GM20431 (cell line): ENCODE measurements around the gene MGMT.

ENCODE experiments used
- in situ Hi-C: fragments of 300-500 bp; cut with MseI, MboI; formaldehyde crosslinking; loops from one replicate; pipeline ENCODE4 v1.15.0; 2020; ENCODE audit warnings: low sequenced_read_pairs; ENCODE audit not compliant: unreplicated experiment

MGMT gene

DNA sequence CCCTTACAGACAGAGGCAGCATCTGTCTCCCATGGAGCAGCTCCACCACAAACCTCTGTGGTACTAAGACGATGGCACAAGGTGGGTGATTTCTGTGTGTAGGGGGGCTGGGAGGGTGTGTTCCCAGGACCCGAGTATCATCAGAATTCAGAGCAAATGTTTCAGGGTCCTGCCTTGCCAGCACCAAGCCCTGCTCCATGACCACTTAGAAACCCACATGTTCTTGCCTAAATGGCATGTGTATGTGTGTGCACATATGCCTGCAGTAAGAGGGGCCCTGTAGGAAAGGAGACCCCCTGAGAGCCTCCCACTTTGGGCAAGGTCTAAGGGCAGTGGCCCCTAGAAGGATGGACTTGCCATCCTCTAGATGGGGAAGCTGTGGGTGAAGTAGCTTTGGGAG is 17.1 kb upstream of the MGMT start:
- in situ Hi-C loops, result no loop called here

DNA sequence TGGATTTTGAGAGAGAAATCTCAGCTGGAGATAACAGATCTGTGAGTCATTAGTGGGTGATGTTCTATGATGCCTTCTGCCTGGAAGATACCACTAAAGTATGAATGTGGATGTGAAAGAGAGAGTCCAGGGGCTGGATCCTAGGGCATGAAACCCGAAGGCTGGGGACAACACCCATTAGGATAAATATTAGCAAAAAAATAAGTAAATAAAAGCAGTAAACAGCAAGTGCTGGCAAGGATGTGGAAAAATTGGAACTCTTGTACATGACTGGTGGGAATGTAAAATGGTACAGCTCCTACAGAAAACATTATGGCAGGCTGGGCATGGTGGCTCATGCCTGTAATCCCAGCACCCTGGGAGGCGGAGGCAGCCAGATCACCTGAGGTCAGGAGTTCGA is 16.6 kb upstream of the MGMT start:
- in situ Hi-C loops, result no loop called here

DNA sequence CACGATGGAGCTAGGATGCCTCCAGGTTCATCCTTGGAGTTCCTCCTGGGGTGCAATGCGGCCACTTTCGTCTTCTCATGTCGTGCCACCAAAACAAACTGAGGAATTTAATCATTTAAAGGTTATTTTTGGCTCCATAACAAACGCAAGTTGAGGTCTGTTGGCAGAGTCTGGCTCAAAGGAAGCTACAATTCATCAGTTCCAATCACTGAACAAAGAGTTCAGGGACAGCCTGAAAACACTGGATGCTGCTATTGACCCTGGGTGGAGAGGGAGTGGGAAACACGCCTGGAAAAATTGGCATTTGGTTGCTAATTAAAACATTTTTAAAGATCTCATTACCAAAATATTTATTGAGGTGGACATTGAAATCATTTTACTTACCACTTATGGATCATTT is 11.4 kb upstream of the MGMT start:
- in situ Hi-C loops, result no loop called here

DNA sequence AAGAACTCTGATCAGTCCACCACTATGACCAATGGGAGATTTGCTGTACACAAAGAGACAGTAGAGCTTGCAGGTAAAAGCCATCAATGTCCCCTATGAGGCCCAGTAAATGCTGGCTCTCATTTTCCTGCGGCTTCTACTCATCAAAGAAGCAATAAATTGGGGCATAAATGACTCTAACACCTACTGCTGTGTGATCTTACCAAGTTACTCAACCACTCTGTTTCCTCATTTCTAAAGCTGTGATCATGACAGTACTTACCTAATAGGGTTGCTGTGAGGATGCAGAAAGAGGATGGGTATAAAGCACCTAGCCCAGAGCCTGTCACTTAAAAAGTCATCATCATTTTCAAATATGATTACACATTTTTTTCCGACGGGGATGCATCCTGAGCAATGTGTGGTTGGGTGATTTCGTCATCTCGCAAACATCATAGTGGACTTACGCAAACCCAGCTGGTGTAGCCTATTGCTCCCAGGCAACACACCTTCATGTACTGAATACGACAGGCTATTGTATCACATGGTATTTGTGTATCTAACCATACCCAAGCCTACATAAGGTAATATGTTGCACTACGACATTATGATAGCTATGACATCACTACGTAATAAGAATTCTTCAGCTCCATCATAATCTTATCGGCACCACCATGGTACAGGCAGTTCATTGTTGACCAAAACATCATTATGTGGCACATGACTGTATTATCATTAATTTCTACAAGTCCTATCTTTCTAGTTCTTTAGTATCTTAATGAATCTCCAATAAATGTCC is 7.1 kb upstream of the MGMT start:
- in situ Hi-C loops, result no loop called here

DNA sequence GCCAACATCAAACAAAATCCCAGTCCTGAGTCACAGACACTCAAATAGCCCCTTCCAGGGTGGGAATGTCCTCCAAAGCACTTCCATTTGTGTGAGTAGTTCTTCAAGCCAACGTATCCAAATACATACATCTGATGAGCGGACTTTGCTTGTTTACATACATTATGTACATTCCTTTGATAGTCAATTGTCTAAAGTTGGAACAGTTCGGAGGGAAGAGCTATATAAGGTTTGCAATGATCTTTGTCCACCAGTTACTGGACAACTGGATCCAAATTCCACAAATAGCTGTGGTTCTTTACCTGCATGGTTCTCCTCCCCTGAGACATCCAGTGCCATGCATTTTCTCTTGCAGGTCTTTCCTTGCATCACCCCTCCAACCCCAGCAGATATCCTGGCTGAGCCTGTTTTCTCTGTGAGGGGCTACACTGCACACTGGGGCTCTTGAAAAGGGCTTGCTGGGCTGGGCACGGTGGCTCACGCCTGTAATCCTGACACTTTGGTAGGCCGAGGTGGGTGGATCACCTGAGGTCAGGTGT is 4.7 kb upstream of the MGMT start:
- in situ Hi-C loops, result no loop called here

DNA sequence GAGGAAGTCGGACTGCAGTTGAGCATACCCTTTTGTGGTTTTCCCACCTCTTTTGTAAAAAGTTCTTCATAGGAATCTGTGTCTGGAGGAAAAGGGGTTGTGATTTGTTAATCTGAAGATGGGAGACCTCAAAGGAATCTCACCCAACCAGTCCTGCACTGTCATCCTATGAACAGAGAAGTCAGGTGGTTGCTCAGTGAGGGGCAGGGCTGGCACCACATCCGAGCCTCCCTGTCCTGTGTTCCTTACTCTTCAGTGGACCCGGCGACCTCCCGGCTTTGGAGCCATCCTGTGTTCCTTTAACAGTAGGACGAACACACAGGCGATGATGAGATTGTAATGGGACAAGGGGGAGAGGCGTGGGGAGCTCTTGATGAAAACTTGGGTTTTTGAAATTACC is 2.8 kb upstream of the MGMT start:
- in situ Hi-C loops, result no loop called here

DNA sequence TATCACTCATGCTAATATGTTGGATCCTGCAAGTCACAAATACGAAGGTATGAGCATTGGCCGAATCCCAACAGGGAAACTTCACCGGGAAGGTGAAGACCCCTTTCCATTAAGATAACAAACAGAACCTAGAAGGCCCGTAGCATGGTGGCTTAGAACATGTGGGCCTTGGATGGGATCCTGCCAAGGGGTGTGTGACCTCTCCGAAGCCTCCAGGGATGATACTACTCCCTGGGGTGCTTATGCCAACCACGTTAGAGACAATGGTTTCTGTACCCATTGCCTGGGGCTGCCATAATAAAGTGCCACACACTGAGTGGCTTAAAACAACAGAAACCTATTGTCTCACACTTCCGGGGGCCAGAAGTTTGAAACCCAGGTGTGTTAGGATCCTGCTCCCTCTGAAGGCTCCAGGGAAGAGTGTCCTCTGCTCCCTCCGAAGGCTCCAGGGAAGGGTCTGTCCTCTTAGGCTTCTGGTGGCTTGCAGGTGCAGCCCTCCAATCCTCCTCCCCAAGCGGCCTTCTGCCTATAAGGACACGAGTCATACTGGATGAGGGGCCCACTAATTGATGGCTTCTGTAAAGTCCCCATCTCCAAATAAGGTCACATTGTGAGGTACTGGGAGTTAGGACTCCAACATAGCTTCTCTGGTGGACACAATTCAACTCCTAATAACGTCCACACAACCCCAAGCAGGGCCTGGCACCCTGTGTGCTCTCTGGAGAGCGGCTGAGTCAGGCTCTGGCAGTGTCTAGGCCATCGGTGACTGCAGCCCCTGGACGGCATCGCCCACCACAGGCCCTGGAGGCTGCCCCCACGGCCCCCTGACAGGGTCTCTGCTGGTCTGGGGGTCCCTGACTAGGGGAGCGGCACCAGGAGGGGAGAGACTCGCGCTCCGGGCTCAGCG is 992 bp upstream of the MGMT start:
- in situ Hi-C loops, result no loop called here

DNA sequence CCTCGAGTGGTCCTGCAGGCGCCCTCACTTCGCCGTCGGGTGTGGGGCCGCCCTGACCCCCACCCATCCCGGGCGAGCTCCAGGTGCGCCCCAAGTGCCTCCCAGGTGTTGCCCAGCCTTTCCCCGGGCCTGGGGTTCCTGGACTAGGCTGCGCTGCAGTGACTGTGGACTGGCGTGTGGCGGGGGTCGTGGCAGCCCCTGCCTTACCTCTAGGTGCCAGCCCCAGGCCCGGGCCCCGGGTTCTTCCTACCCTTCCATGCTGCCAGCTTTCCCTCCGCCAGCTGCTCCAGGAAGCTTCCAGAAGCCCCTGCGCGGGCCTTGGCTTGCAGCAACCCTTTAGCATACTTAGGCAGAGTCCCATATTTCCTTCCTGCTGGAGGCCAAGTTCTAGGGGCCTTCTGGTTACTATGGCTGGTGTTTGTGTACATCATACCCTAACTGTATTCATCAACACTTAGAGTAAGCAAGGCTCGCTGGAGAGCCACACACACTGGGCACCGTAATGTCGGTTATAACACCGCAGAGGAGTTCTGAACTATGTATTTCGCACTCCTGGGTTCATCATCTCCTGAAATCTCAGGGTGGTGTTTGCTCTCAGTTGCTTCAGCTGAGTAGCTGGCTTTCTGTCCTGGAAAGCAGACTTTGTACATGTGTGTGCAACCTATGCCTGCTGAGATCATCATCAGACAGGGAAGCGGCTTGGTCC is 471 bp downstream of the MGMT start:
- in situ Hi-C loops, result no loop called here

DNA sequence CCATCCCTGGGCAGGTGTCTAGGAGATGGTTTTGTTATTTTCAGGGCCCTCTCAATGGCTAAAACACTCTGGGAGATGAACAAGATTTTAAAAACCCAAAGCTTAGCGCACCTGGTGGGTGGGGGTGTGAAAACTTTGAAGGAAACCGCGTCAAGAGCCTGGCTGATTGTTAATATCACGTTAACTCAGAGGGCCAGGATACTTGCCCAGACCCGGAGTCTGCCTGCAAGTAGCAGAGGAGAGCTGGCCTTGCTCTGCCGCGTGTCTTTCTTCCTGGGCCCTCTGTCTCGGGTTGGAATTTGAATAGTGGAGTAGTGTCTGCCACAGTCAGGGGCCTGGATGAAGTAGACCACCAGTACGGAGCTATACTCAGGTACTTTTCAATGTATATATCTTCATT is 1.1 kb downstream of the MGMT start:
- in situ Hi-C loops, result no loop called here

DNA sequence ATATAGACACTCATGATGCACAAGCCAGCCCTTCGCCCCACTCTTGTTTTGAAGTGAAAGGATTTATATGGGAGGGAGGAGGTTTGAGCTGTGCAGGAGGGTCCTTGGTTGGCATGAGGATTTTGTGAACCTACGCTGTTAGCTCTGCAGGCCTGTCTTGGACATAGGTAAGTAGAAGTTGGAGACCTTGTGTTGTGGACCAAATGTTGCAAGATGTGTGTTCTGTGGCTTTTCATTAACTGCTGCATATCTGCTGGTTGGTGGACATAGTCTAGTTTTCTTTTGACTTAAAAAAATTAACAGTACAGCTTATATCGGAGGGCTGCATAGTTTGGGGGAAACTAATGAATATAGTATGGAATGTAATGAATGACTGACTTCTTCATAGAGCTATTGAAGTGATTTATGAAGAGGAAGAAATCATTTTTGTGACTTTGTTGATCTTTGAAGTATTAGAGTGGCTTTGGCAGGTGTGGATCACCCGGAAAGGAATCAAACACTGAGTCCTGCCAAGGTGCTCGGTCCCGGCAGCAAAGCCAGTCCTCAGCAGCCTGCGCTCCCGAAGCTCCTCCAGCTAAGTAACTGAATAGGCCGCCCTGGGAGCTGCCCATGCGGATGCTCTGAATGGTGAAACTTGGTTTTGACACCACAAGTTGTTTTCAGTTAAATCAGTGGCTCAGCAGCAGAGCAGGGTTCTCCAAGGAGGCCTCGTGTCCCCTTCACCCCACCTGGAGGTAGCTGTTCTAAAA is 3.2 kb downstream of the MGMT start:
- in situ Hi-C loops, result no loop called here

DNA sequence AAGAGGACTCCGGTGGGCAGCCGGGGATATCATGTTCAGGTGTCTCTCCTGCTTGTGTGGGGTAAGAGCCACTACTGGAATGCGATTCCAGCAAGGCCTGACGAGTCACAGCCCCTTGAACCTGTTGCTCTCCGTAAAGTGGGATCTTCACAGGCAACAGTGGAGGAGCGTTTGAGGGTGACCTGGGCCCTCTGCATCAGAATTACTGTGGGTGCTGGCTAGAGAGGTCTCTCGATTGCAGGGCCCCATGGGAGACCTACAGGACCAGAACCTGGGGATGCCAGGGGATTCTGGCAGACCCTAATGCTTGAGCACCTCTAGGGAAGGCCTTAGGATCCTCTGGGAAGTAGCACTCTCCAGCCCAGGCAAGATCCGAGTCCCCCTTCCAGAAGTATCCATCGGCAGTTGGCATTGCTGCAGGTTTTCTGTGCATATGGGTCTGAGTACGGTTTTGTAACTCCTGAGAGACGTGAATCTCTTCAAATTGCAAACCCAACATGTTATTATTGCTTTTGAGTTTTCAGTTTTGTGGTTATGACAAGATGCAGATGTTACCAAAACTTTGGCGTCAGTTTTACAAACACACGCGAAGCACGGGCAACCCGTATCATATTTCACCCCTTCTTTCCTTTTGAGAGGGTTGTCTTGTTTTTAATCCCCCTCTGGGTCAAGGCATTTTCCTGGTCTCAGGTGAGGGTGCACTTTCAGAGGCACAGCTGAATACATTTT is 4.6 kb downstream of the MGMT start:
- in situ Hi-C loops, result no loop called here

DNA sequence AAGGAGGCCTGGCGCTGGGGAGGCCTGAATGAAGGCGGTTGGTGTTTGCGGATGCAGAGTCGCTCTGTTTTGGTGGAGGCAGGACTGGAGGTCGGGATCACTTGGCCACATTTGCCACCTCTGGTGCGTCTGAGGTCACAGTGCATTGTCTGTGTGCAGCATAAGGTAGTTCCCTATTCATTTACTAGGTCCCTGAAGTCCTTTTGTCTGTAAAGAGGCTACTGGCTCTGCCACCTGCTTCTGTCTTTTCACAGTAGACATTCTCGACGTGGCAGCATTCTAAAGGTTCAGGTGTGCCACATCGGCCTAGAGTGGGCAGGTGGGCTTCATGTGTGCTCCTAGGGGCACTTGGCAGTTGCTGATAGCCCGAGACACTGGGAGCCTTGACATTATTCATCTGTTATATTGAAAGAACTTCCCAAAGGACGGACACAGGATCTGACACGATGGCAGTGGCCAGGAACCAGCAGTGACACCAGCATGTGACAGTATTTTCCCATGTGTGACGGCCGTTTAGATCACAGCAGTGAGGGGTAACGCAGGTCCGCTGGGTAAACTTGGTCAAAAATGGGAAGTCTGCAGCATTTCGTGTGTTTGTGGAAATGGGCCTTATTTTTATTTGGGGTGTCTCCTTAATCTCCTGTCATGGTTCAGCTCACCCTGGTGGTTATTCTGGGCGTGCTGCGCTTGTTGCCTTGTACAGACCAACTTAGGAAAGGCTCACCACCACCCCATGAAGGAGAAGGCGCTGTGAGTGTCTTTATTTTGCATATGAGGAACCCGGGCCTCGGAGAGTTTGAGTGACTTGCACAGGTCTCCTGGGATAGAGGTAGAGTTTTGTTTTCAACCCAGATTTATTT is 5.9 kb downstream of the MGMT start:
- in situ Hi-C loops, result no loop called here

DNA sequence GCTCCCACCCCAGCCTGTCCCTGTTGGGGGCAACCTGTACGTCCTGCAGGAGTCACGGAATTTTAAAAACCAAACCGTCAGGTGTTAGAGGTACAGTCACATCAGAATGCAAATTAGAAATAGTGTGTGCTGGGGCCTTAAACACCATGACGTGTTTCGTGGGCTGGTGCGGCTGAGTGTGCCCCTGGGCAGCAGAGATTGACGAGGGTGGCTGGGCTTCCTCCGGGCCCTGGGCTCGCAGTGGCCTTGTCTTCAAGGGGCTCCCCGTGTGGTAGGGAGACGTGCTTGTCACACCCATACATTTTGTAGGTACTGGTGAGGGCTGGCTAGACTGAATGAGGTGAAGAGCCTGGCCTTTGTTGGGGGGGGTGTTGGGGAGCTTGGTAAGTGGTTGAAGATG is 7.6 kb downstream of the MGMT start:
- in situ Hi-C loops, result no loop called here

DNA sequence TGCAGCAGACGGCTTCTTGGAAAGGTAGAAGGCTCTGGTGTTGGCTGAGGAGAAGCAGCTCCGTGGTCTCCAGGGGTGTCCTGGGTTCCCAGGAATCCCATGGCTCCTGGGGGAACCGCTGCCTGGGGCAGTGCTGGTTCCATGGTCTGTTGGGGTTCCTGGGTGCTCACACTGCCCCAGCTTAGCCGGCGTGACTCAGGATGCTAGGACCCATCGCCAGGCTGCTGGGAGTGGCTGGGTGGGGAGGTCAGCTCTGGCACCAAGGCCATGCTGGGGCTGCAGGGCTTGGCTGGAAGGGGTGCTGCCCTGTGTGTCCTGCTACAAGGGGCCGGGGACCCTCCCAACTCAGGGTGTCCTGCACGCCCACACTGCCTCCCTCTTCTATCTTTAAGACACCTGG is 9.4 kb downstream of the MGMT start:
- in situ Hi-C loops, result no loop called here

DNA sequence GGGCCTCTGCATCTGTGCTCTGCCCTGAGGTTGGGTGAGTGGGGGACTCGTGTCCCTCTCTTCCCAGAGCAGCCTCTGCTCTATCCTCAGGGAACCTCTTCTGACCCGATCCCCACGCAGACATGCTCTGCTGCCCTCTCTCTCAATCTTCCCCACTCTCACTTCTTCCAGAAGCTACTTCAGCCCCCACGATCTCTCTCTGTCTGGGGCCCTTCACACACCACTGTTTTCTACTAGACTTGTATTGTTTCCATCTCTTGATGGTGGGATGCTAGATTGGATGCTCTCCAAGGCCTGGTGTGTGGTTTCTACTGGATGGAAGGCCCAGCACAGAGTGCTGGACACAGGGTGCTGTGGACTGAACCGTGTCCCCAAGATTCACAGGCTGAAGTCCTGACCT is 10.0 kb downstream of the MGMT start:
- in situ Hi-C loops, result no loop called here

DNA sequence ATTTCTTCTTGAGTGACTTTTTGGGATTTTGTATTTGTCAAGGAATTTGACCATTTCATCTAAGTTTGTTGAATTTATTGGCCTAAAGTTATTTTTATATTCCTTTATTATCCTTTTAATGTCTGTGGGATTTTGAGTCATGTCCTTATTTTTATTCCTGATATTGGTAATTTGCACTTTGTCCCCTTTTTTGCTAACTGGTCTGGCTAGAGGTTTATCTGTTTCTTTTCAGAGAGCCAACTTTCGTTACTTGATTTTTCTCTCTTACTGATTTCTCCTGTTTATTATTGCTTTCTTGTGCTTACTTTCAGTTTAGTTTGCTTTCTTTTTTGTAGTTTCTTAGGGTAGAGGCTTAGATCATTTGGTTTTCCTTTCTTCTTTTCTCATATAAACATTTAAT is 14.6 kb downstream of the MGMT start:
- in situ Hi-C loops, result no loop called here

DNA sequence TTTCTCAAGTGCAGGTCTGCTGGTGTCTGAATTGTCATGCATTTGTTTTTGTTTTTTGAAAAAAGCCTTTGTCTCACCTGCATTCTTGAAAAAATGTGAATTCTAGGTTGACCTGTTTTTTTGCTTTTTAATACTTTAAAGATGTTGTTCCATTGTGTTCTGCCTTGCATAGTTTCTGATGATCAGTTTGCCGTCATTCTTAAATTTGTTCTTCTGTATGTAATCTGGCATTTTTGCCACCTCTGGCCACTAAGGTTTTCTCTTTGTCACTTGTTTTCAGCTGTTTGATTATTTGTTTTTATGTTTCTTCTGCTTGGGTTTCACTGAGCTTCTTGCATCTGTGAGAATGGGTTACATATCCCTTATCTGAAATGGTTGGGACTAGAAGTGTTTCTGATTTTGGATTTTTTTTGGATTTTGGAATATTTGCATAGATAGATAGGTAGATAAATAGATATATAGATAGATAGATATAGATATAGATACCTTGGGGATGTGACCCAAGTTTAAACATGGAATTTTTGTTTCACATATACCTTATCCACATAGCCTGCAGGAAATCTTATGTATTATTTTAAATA is 16.5 kb downstream of the MGMT start:
- in situ Hi-C loops, result no loop called here

DNA sequence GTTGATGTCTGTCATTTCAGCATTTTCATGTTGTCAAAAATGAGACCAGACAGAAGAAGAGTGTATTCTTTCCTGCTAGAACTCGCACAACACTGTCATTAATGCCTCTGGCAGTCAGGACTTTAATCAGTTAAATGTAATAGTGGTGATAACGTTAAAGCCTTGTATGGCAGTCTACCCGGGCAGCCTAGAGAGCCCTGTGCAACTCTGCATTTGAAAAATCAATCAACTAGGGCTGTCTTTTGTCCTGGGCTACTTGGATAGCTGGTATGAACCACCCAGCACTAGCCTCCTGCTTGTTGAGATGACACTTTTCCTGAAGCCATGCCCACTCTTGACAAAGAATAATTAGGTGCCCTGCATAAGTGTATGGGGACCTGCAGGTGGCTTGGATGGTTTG is 19.8 kb downstream of the MGMT start:
- in situ Hi-C loops, result no loop called here
